GM10847 (cell line): ENCODE measurements around the gene ABCC8.

Experiments used
- POLR2A ChIP-seq: IDR thresholded peaks from 2 replicates; pipeline ENCODE4 v1.6.1; 2011; ENCODE audit not compliant: insufficient read length; ENCODE audit errors: extremely low read depth

Gene ABCC8

GRCh38 chr11:17431139-17431538 lies 45.5 kb downstream of the ABCC8 start:
- TF ChIP-seq POLR2A, result no peak

DNA sequence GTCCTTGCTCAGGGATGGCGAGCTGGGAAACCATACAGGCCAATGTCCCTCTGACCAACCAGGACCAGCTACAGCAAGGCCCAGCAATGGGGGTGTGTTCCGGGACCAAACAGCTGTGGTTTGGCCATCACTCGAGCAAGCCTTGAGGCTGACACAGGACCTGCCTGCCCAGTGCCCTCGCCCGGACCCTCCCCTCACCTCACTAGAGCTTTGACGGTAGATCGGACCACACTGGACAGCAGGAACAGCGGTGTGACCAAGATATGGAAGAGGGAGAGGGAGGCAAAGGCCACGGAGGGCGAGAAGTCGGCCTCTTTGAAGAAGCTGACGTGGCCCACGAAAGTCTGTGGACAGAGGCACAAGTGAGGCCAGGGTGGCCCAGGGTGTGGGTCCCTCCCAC lies 46.0 kb downstream of the ABCC8 start:
- TF ChIP-seq POLR2A, result no peak

GRCh38 chr11:17428925-17429324 lies 47.7 kb downstream of the ABCC8 start:
- TF ChIP-seq POLR2A, result no peak

DNA sequence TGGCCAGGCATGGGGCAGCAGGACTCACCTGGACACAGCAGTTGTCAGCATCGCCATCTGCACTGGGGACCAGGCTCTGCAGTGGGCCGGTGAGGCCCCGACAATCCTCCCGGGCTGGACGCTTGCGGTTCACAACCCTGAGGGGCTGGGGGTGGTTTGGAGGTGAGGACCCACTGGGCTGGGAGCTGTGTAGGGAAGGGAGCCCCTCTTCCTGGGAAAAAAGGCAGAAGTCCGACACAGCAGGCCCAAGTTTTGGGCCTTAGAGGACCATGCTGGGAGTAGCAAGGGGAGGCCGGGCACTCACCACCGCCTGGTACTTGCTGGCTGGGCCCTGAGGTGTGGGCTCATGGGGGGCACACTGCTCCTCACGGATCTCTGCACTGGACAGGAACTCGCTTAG lies 48.4 kb downstream of the ABCC8 start:
- TF ChIP-seq POLR2A, result no peak

GRCh38 chr11:17423533-17424310 lies 52.9 kb downstream of the ABCC8 start:
- TF ChIP-seq POLR2A, result no peak

DNA sequence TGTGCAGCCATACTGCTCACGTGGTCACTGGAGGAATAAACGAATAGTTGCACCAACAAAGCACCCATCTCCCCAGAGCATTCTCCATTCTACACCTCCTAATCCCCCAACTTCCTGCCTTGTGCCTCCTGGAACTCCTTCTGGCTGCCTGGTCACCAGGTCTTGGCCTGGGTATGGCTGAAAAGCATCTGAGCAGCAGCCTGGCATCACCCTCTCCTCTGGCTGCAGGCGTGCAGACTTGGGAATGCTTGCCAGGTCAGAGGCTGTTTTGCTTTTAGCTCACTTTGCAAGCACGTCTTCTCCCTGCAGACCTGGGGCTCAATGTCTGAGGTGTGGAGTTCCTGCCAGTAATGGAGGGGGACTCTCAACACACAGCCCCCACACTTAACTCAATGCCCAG lies 54.9 kb downstream of the ABCC8 start:
- no peak for TF ChIP-seq POLR2A

DNA sequence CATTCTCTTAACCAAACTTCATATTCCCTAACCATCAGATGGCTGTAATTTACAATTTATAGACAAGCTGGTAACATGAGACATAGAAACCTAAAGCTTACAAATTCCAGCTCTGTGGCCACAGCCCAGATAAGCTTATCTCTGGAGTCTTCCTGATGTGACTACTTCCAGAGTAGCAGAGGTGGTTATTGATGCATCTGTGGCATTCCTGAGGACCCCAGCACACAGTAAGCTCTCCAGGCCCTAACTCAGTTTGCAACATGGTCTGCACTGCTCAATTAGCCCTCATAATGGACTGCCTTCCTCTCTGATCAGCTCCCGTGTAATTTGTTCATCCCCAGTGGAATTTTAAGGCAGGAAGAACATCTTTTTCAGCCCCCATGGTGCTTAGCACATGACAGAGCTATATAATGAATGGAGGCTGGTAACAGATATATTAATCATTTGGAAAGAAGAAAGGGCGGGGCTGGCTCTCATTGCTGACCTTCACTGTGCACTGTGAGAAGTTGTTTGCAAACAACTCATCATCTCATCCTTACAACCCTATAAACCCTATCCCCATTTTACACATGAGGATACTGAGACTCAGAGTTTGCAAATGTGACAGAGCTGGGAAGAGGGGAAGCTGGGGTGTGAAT lies 58.1 kb downstream of the ABCC8 start:
- no peak for TF ChIP-seq POLR2A

DNA sequence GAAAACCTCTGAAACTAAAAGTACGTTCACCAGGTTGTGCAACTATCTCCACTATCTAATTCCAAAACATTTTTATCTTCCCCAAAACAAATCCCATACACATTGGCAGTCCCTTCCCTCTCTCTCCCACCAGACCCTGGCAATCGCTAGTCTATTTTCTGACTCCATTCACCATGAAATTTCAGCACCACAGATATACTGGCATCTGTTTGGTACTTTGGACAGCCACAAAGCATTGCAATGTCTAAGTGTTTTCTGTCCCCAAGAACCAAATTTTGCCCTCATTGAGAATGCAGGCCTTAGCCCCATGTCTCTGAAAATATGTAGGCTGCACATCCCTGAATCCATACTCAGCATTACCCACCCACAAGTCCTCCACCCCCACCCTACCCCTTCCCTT lies 60.2 kb downstream of the ABCC8 start:
- no peak for TF ChIP-seq POLR2A

DNA sequence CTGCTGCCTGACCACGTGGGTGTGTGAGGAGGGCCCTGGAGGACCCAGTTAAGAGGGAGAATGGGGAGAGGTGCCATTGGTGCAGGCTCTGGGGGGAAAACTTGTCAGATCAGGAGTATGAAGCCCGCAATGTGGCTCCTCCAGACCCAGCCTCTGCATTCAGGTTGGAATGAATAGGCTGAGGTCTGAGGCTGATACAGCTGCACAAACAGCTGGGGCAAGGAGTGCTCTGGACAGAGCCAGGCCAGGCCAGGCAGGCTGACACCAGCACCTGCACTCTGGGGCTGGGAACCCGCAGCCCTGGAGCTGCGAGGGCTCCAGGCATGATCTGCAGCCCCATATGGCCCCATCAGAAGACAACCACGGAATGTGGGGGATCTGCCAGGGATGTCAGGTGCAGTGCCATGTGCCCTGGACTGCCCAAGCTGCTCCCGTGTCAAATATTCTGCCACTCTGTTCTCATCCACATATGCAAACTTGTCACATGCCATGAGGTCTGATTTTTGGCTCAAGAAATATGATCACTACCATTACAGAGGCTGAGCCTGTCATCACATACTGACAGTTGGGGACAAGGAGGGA lies 61.0 kb downstream of the ABCC8 start:
- no peak for TF ChIP-seq POLR2A

GRCh38 chr11:17414992-17415391 lies 61.7 kb downstream of the ABCC8 start:
- no peak for TF ChIP-seq POLR2A

GRCh38 chr11:17414317-17414737 lies 62.3 kb downstream of the ABCC8 start:
- no peak for TF ChIP-seq POLR2A

DNA sequence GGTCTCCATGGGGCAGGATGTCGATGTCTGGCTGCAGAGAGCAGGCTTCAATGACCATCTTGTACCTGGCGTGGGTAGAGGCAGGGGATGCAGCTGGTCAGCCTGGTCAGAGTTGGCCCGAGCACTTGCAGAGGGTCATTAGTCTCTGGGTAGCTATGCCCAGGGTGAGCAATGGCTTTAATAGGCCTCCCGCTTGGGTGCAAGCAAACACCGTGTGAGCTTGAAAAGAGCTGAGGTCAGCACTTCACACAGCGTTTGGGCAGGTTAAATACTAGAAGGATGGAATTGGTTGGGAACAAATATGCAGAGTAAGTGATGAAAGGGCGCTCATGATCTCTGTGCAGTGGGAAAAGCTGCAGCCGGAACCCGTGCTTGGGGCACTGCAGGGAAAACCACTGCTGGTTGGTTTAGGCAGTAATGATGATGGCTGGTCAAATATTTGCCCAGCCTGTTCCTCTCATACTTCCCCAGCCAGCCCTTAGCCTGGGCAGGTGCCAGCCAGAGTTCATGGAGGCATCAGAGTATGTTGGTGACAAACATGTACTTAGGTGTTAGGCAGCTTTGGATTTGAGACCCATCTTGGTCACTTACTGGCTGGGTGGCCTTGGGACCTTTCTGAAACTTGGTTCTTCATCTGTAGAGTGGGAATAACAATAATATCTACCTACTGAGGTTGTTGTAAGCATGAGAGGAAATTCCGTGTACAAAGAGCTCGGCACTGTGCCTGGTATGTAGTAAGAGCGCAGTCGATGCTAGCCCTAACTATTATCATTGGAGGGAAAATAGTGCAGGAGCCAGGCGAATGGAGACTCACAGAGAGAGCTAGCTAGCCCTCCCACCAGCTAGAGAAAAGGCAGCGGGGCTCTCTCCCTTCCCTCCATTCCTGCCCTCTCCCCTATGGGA lies 63.0 kb downstream of the ABCC8 start:
- no peak for TF ChIP-seq POLR2A

GRCh38 chr11:17412488-17413180 lies 64.0 kb downstream of the ABCC8 start:
- TF ChIP-seq POLR2A, result no peak

DNA sequence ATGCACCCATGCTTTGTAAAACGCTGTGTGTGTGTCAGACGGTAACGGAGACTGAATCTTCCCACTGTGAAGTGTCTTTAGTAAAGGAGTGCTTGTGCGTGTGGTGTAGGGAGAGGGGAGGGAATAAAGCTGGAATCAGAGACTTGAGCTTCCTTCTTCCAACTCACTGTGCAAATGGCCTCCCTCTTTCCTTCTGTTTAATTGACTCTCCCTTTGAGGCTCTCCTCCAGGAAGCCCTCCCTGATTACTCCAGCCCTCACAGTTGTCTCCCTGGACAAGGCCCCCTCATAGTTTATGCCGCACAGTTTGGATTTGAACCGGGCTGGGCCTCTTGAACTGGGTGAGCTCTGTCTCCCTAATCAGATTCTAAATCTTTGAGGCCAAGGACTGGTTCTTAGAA lies 65.2 kb downstream of the ABCC8 start:
- TF ChIP-seq POLR2A, result no peak
